ENCODE results near the gene FGFR1OP2.
"Not testable (repeated sequence)": the region's sequence is repeated elsewhere in the genome, so short reads cannot be mapped to it uniquely, and the experiment has no call there.

The FGFR1OP2 gene

GRCh38 chr12:26937863-26938700 is at the start of gene FGFR1OP2, which contains the start of gene INTS13:
FGFR1OP2 (plus strand) TSS chr12:26938470; CDS start chr12:26954159, 15,689 bp downstream.
INTS13 (minus strand) TSS chr12:26937981; CDS start chr12:26936803, 1,178 bp downstream.
- peak; percentile 97 for DNase-seq
- Mint-ChIP-seq H3K4me3 (peak within 1 kb of the TSS; percentile 95), H3K36me3 (ENCODE audit: low read depth) (peaks cover 56% of the 10 kb centered on the region)

DNA sequence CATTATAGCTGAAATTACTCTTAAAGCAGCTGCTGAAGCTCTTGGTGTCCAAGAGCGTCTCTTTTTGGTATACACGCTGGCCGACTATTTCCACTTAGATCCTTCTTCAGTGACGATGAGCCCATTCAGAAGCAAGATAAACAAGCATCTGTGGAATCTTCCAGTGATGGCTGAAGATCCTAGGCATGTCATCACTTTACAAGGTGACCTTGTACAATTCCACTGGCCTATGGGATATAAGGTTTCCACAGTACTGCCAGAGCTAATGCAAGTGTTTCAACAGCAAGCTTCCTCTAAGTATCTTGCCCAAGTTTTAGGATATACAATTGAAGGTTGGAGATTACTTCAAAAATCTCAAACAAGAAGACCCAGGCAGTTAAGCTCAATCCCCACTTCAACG is 47.5 kb upstream of the FGFR1OP2 start:
- Mint-ChIP-seq H3K4me1 (ENCODE audit: low read depth) (no peaks in the 10 kb centered on the region), H3K9me3 (no peaks in the 10 kb centered on the region), H3K4me3 (no peak overlapping the region), H3K27ac (no peak overlapping the region), H3K36me3 (ENCODE audit: low read depth) (peaks cover 3% of the 10 kb centered on the region), H3K27me3 (no peaks in the 10 kb centered on the region)
- DNase-seq = no peak

More at GRCh38 chr12:26937863-26938700, at the start of gene FGFR1OP2, which contains the start of gene INTS13:
- no peaks in the 10 kb centered on the region for H3K9me3 Mint-ChIP-seq
- H3K4me1 Mint-ChIP-seq (ENCODE audit: low read depth) = peaks cover 65% of the 10 kb centered on the region
- H3K27ac Mint-ChIP-seq = peak within 1 kb of the TSS; percentile 100
- no peaks in the 10 kb centered on the region for H3K27me3 Mint-ChIP-seq

DNA sequence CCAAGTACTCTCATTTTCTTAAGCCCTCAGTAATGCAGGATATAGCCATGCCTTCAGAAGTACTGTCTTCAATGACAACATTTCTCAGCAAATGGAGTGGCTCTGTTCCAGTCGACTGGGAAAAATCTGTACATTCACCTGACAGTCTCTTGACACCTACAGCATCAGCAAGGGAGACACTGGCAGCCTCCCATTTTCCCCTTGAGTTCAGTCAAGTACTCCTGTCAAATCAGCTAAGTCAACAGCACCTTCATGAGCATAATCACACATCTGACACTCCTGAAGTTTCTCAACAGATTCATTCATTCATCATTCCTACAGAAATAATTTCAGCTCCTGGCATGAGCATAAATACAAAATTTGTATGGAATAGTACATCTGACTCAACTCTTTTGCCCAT is 46.6 kb upstream of the FGFR1OP2 start:
- DNase-seq = no peak
- Mint-ChIP-seq H3K4me1 (ENCODE audit: low read depth) (peaks cover under 1% of the 10 kb centered on the region), H3K36me3 (ENCODE audit: low read depth) (peaks cover 10% of the 10 kb centered on the region), H3K4me3 (no peak overlapping the region), H3K27ac (no peak overlapping the region), H3K27me3 (no peaks in the 10 kb centered on the region), H3K9me3 (no peaks in the 10 kb centered on the region)

DNA sequence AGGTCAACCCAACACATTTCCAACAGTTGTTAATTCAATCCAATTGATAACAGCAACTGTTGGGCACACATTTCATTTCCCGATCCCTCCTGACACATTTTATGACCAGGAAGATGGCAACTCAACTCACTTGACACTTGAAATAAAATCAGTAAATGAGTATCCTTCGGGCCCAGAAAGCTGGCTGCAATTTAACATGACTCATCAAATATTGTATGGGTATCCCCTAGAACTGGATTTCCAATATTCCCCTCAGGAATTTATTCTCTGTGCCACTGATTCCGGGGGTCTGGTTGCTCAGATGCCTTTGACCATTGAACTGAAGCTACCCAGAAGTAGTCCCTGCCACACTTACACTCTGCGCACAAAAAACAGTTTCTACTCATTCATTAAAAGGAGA is 42.6 kb upstream of the FGFR1OP2 start:
- DNase-seq = no peak
- no peak overlapping the region for H3K4me3 Mint-ChIP-seq
- peaks cover 43% of the 10 kb centered on the region for H3K36me3 Mint-ChIP-seq (ENCODE audit: low read depth)
- no peak overlapping the region for H3K27ac Mint-ChIP-seq
- no peaks in the 10 kb centered on the region for H3K27me3 Mint-ChIP-seq
- H3K4me1 Mint-ChIP-seq (ENCODE audit: low read depth) = peaks cover 8% of the 10 kb centered on the region
- no peaks in the 10 kb centered on the region for H3K9me3 Mint-ChIP-seq

- no peak overlapping the region for H3K27ac Mint-ChIP-seq
- H3K36me3 Mint-ChIP-seq (ENCODE audit: low read depth) = peaks cover 55% of the 10 kb centered on the region
- no peak overlapping the region for H3K4me3 Mint-ChIP-seq
- H3K4me1 Mint-ChIP-seq (ENCODE audit: low read depth) = peaks cover 8% of the 10 kb centered on the region
- H3K27me3 Mint-ChIP-seq = no peaks in the 10 kb centered on the region
- no peak for DNase-seq
- H3K9me3 Mint-ChIP-seq = no peaks in the 10 kb centered on the region
Measured at GRCh38 chr12:26896913-26897312, 41.4 kb upstream of the FGFR1OP2 start.

DNA sequence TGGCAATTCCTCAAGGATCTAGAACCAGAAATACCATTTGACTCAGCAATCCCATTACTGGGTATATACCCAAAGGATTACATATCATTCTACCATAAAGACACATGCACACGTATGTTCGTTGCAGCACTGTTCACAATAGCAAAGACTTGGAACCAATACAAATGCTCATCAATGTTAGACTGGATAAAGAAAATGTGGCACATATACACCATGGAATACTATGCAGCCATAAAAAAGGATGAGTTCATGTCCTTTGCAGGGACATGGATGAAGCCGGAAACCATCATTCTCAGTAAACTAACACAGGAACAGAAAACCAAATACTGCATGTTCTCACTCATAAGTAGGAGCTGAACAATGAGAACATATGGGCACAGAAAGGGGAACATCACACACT is 34.9 kb upstream of the FGFR1OP2 start:
- not testable (repeated sequence) for H3K4me3 Mint-ChIP-seq; H3K27ac Mint-ChIP-seq; H3K9me3 Mint-ChIP-seq; H3K4me1 Mint-ChIP-seq (ENCODE audit: low read depth); DNase-seq; H3K27me3 Mint-ChIP-seq
- peaks cover 94% of the 10 kb centered on the region for H3K36me3 Mint-ChIP-seq (ENCODE audit: low read depth)

DNA sequence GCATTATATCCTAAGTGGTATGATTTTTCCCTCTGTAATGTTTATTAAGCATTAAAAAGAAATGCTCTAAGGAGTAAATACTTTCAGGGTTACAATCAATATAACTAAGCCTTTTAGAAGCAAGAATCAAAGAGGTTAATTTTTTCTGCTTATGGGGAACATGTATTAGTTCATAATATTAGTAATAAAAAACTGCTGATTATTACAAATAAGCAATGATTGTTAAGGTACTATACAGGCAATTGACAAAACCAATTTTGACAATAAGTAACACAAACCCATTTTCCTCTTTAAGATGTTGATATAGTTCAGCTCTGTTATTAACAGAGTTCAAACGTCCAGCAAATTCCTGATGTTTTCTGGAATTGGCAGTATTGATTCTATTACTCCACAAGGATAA is 32.2 kb upstream of the FGFR1OP2 start:
- H3K9me3 Mint-ChIP-seq = peaks cover 9% of the 10 kb centered on the region
- H3K4me3 Mint-ChIP-seq = no peak overlapping the region
- H3K36me3 Mint-ChIP-seq (ENCODE audit: low read depth) = peaks cover 98% of the 10 kb centered on the region
- peaks cover 7% of the 10 kb centered on the region for H3K4me1 Mint-ChIP-seq (ENCODE audit: low read depth)
- no peak overlapping the region for H3K27ac Mint-ChIP-seq
- H3K27me3 Mint-ChIP-seq = no peaks in the 10 kb centered on the region
- no peak for DNase-seq

- peaks cover 97% of the 10 kb centered on the region for H3K36me3 Mint-ChIP-seq (ENCODE audit: low read depth)
- H3K27me3 Mint-ChIP-seq = no peaks in the 10 kb centered on the region
Measured at GRCh38 chr12:26906704-26907103, 31.6 kb upstream of the FGFR1OP2 start.

GRCh38 chr12:26918321-26919215 is 19.7 kb upstream of the FGFR1OP2 start:
- Mint-ChIP-seq H3K36me3 (ENCODE audit: low read depth) (peaks cover 81% of the 10 kb centered on the region), H3K9me3 (no peaks in the 10 kb centered on the region), H3K27me3 (no peaks in the 10 kb centered on the region), H3K4me1 (ENCODE audit: low read depth) (no peaks in the 10 kb centered on the region), H3K27ac (no peak overlapping the region), H3K4me3 (no peak overlapping the region)
- DNase-seq = no peak

More at GRCh38 chr12:26906704-26907103, 31.6 kb upstream of the FGFR1OP2 start:
- Mint-ChIP-seq H3K9me3 (peaks cover 9% of the 10 kb centered on the region), H3K4me1 (ENCODE audit: low read depth) (peaks cover 7% of the 10 kb centered on the region), H3K4me3 (no peak overlapping the region), H3K27ac (peak overlapping the region; percentile 68)
- no peak for DNase-seq

DNA sequence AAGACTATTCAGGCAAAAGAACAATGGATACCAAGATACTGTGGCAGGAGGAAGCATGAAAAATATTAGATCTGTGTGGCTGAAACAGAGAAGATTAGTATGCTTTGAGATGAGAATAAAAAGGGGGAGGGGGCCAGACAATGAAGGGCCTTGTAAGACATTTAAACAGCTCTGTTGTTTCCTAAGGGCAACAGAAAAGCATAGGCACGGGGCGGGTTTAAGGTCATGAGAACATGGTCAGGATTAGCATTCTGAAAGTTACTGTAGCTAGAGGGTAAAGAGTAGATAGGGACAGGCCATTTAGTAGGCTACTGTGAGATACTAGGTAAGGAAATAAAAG is 19.1 kb upstream of the FGFR1OP2 start:
- Mint-ChIP-seq H3K4me1 (ENCODE audit: low read depth) (no peaks in the 10 kb centered on the region), H3K9me3 (no peaks in the 10 kb centered on the region), H3K4me3 (no peak overlapping the region), H3K27ac (no peak overlapping the region), H3K36me3 (ENCODE audit: low read depth) (peaks cover 80% of the 10 kb centered on the region), H3K27me3 (no peaks in the 10 kb centered on the region)
- no peak for DNase-seq

GRCh38 chr12:26921886-26922285 is 16.4 kb upstream of the FGFR1OP2 start:
- Mint-ChIP-seq H3K4me3 (no peak overlapping the region), H3K27me3 (no peaks in the 10 kb centered on the region), H3K9me3 (no peaks in the 10 kb centered on the region), H3K36me3 (ENCODE audit: low read depth) (peaks cover 79% of the 10 kb centered on the region), H3K27ac (no peak overlapping the region), H3K4me1 (ENCODE audit: low read depth) (no peaks in the 10 kb centered on the region)
- no peak for DNase-seq

- H3K4me1 Mint-ChIP-seq (ENCODE audit: low read depth) = peaks cover 26% of the 10 kb centered on the region
- no peaks in the 10 kb centered on the region for H3K9me3 Mint-ChIP-seq
- peaks cover 86% of the 10 kb centered on the region for H3K36me3 Mint-ChIP-seq (ENCODE audit: low read depth)
- H3K27me3 Mint-ChIP-seq = no peaks in the 10 kb centered on the region
- H3K4me3 Mint-ChIP-seq = no peak overlapping the region
- DNase-seq = no peak
- no peak overlapping the region for H3K27ac Mint-ChIP-seq
Measured at GRCh38 chr12:26928661-26929060, 9.6 kb upstream of the FGFR1OP2 start.

DNA sequence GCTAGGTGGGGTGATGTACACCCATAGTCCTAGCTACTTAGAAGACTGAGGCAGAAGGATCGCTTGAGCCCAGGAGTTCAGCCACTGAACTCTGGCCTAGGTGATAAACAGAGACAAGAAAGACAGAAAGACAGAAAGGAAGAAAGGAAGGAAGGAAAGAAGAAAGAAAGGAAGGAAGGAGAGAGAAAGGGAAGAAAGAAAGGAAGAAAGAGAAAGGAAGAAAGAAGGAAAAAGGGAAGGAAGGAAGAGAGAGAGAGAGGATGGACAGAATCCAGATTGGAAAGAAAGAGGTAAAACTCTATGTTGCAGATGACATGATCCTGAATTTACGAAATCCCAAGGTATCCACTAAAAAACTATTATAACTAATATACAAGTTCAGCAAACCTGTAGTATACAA is 8.7 kb upstream of the FGFR1OP2 start:
- H3K27ac Mint-ChIP-seq = no peak overlapping the region
- DNase-seq = no peak
- peaks cover 33% of the 10 kb centered on the region for H3K4me1 Mint-ChIP-seq (ENCODE audit: low read depth)
- no peak overlapping the region for H3K4me3 Mint-ChIP-seq
- peaks cover 90% of the 10 kb centered on the region for H3K36me3 Mint-ChIP-seq (ENCODE audit: low read depth)
- no peaks in the 10 kb centered on the region for H3K9me3 Mint-ChIP-seq
- no peaks in the 10 kb centered on the region for H3K27me3 Mint-ChIP-seq

GRCh38 chr12:26935636-26936378 is 2.5 kb upstream of the FGFR1OP2 start:
- Mint-ChIP-seq H3K27me3 (no peaks in the 10 kb centered on the region), H3K27ac (peak overlapping the region; percentile 100), H3K36me3 (ENCODE audit: low read depth) (peaks cover 75% of the 10 kb centered on the region), H3K4me1 (ENCODE audit: low read depth) (peaks cover 58% of the 10 kb centered on the region), H3K4me3 (peak overlapping the region; percentile 95), H3K9me3 (no peaks in the 10 kb centered on the region)
- DNase-seq = no peak

Measured in activated T-cell treated with anti-CD3 and anti-CD28 coated beads, Interleukin-2, amount 50 U/mL, for 24 hours (primary cell).